Measurements from ENCODE around the gene STRIP2. TPM values are rescaled to one million over a fixed set of nuclear protein-coding genes. Genes with fewer than 3 reads are reported as not detected.

Gene STRIP2
- total RNA-seq, 1 experiment from 2014 or later: 6.5 TPM

DNA sequence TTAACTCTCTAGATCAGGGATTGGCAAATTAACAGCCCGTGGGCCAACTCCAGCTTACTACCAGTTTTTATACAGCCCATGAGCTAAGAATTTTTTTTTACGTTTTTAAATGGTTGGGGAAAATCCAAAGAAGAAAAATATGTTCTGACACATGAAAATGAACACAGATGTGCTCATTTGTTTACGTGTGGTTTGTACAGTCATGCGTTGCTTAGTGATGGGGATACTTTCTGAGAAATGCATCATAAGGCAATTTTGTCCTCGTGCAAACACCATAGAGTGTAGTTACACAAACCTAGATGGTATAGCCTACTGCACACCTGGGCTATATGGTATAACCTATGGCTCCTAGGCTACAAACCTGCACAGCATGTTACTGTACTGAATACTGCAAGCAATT is 59.8 kb downstream of the STRIP2 start:
- intact Hi-C loops (cut with micrococcal nuclease; ENCODE audit: unreplicated experiment): no loop called here
- Mint-ChIP-seq H3K36me3 (ENCODE audit: insufficient read depth, unreplicated experiment) (no peaks in the 10 kb centered on the region), H3K4me1 (ENCODE audit: low read depth, unreplicated experiment) (peaks cover 28% of the 10 kb centered on the region), H3K4me3 (ENCODE audit: unreplicated experiment) (no peak overlapping the region), H3K27ac (ENCODE audit: unreplicated experiment) (no peak overlapping the region), H3K9me3 (ENCODE audit: unreplicated experiment) (no peaks in the 10 kb centered on the region), H3K27me3 (ENCODE audit: insufficient read depth, unreplicated experiment) (no peaks in the 10 kb centered on the region)
- POLR2A ChIA-PET: interaction anchor here (0.7 kb wide), 1 partner anchor 60 kb away, joined by 5 read pairs; the partner anchor contains the start of gene STRIP2
- H3K27me3 ChIP-seq (replicated peaks; ENCODE audit: control insufficient read depth, insufficient read depth, low read length): no peaks in the 10 kb centered on the region
- no TSS peak for BruUV-seq (replicated peaks)
- no peaks in the 10 kb centered on the region for H3K36me3 ChIP-seq (ENCODE audit: control insufficient read depth, insufficient read depth, low read length)
- no peak for DNase-seq
- H3K4me1 ChIP-seq: no peaks in the 10 kb centered on the region
- H3K4me3 ChIP-seq (ENCODE audit: low read depth, low read length): no peak overlapping the region
- CTCF ChIA-PET: interaction anchor here (0.5 kb wide), 1 partner anchor 277 kb away, joined by 7 read pairs; no protein-coding TSS in a partner anchor
- H3K9me3 ChIP-seq: no peaks in the 10 kb centered on the region
- TF ChIP-seq CTCF (IDR thresholded peaks at IDR 0.05; ENCODE audit: insufficient read depth in 1 of 2, low read depth in 1 of 2, low read length in 1 of 2, severe bottlenecking in 1 of 2, unreplicated experiment in 1 of 2): no peak

GRCh38 chr7:129495987-129496386 is 61.8 kb downstream of the STRIP2 start:
- ChIA-PET POLR2A (no interaction called here), CTCF (no interaction called here)
- Mint-ChIP-seq H3K27ac (ENCODE audit: unreplicated experiment) (no peak overlapping the region), H3K4me1 (ENCODE audit: low read depth, unreplicated experiment) (peaks cover 28% of the 10 kb centered on the region), H3K9me3 (ENCODE audit: unreplicated experiment) (no peaks in the 10 kb centered on the region), H3K4me3 (ENCODE audit: unreplicated experiment) (no peak overlapping the region), H3K27me3 (ENCODE audit: insufficient read depth, unreplicated experiment) (no peaks in the 10 kb centered on the region), H3K36me3 (ENCODE audit: insufficient read depth, unreplicated experiment) (no peaks in the 10 kb centered on the region)
- H3K4me3 ChIP-seq (ENCODE audit: low read depth, low read length): no peak overlapping the region
- H3K36me3 ChIP-seq (ENCODE audit: control insufficient read depth, insufficient read depth, low read length): no peaks in the 10 kb centered on the region
- H3K4me1 ChIP-seq: no peaks in the 10 kb centered on the region
- no peak for DNase-seq
- intact Hi-C loops (cut with micrococcal nuclease; ENCODE audit: unreplicated experiment): no loop called here
- no peak for TF ChIP-seq CTCF (IDR thresholded peaks at IDR 0.05; ENCODE audit: insufficient read depth in 1 of 2, low read depth in 1 of 2, low read length in 1 of 2, severe bottlenecking in 1 of 2, unreplicated experiment in 1 of 2)
- H3K27me3 ChIP-seq (replicated peaks; ENCODE audit: control insufficient read depth, insufficient read depth, low read length): no peaks in the 10 kb centered on the region
- no TSS peak for BruUV-seq (replicated peaks)
- H3K9me3 ChIP-seq: no peaks in the 10 kb centered on the region

DNA sequence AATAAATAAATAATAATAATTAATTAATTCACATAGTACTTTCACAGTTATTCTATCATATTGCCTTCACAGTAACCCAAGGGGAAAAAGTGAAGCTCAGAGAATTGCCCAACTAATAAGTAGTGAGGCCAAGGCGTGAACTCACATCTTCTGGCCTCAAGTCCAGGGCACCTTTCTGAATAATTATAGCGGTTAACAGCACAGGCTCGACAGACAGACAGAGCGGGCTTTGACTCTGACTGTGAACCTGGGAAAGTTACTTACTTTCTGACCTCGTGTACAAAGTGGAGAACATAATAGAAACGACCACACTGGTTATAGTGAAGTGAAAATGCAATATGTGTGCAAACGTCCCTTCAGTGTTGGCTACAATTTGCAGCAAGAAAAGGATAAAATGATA is 62.4 kb downstream of the STRIP2 start:
- H3K9me3 ChIP-seq: no peaks in the 10 kb centered on the region
- H3K36me3 ChIP-seq (ENCODE audit: control insufficient read depth, insufficient read depth, low read length): no peaks in the 10 kb centered on the region
- intact Hi-C loops (cut with micrococcal nuclease; ENCODE audit: unreplicated experiment): no loop called here
- BruUV-seq (replicated peaks): no TSS peak
- Mint-ChIP-seq H3K36me3 (ENCODE audit: insufficient read depth, unreplicated experiment) (no peaks in the 10 kb centered on the region), H3K27ac (ENCODE audit: unreplicated experiment) (peak overlapping the region; percentile 14), H3K4me1 (ENCODE audit: low read depth, unreplicated experiment) (peaks cover 28% of the 10 kb centered on the region), H3K9me3 (ENCODE audit: unreplicated experiment) (no peaks in the 10 kb centered on the region), H3K4me3 (ENCODE audit: unreplicated experiment) (no peak overlapping the region), H3K27me3 (ENCODE audit: insufficient read depth, unreplicated experiment) (no peaks in the 10 kb centered on the region)
- ChIA-PET CTCF (no interaction called here), POLR2A (interaction anchor here (0.7 kb wide), 1 partner anchor 754 kb away, joined by 3 read pairs; no protein-coding TSS in a partner anchor)
- no peaks in the 10 kb centered on the region for H3K27me3 ChIP-seq (replicated peaks; ENCODE audit: control insufficient read depth, insufficient read depth, low read length)
- TF ChIP-seq CTCF (IDR thresholded peaks at IDR 0.05; ENCODE audit: insufficient read depth in 1 of 2, low read depth in 1 of 2, low read length in 1 of 2, severe bottlenecking in 1 of 2, unreplicated experiment in 1 of 2): no peak
- no peaks in the 10 kb centered on the region; the same call in 1 of the 2 replicates for H3K4me1 ChIP-seq
- DNase-seq: no peak
- no peak overlapping the region for H3K4me3 ChIP-seq (ENCODE audit: low read depth, low read length)
